HG02852 (cell line): ENCODE measurements around the gene COPS7B.

Experiments
- ATAC-seq: cut with Tn5 transposase; IDR thresholded peaks from one replicate; pipeline ENCODE4 v1.9.1; 2021; ENCODE audit warnings: mild to moderate bottlenecking, moderate library complexity; ENCODE audit not compliant: unreplicated experiment

Gene COPS7B

GRCh38 chr2:231785413-231785812 lies 832 bp upstream of the COPS7B start:
- no peak for ATAC-seq

GRCh38 chr2:231785822-231786176 lies 446 bp upstream of the COPS7B start:
- ATAC-seq, result peak; percentile 5

GRCh38 chr2:231786917-231787292 lies 660 bp downstream of the COPS7B start:
- ATAC-seq, result no peak

- no peak for ATAC-seq
Measured at GRCh38 chr2:231791107-231791506, 4.9 kb downstream of the COPS7B start.

GRCh38 chr2:231794383-231794782 lies 8.1 kb downstream of the COPS7B start:
- ATAC-seq, result no peak

- no peak for ATAC-seq
Measured at GRCh38 chr2:231795525-231796327, 9.5 kb downstream of the COPS7B start.

- no peak for ATAC-seq
Measured at GRCh38 chr2:231800493-231801091, 14.3 kb downstream of the COPS7B start.

GRCh38 chr2:231803501-231804138 lies 17.4 kb downstream of the COPS7B start:
- ATAC-seq, result no peak

- no peak for ATAC-seq
Measured at GRCh38 chr2:231807020-231807419, 20.8 kb downstream of the COPS7B start.

GRCh38 chr2:231810905-231811304 lies 24.7 kb downstream of the COPS7B start:
- ATAC-seq, result no peak

- ATAC-seq, result no peak
Measured at GRCh38 chr2:231816327-231817026, 30.2 kb downstream of the COPS7B start.

- no peak for ATAC-seq
Measured at GRCh38 chr2:231819447-231820042, 33.3 kb downstream of the COPS7B start.

- ATAC-seq, result no peak
Measured at GRCh38 chr2:231820786-231821303, 34.6 kb downstream of the COPS7B start.

- ATAC-seq, result no peak
Measured at GRCh38 chr2:231821908-231822307, 35.7 kb downstream of the COPS7B start.

- no peak for ATAC-seq
Measured at GRCh38 chr2:231853105-231853504, 66.9 kb downstream of the COPS7B start.

- ATAC-seq, result no peak
Measured at GRCh38 chr2:231854616-231855125, 68.4 kb downstream of the COPS7B start.

GRCh38 chr2:231856959-231857358 lies 70.7 kb downstream of the COPS7B start:
- ATAC-seq, result no peak
